CD14-positive monocyte (primary cell): Measurements from ENCODE around the gene DMAC2L. TPM values are rescaled to one million over a fixed set of nuclear protein-coding genes. Genes with fewer than 3 reads are reported as not detected.
A peak's percentile ranks its signal among the peaks of the same experiment; 100 is the strongest.

Experiments used
- DNase-seq, 3 donors: peaks; one replicate each; pipeline ENCODE4 v3.0.0-alpha.2; 2011 to 2022
- H2AFZ ChIP-seq: 2 replicates; pipeline ENCODE4 v1.6.0; 2012; ENCODE audit warnings: mild to moderate bottlenecking, low read depth, low read length, inconsistent platforms; ENCODE audit not compliant: insufficient read depth, poor library complexity, severe bottlenecking
- H3K27ac ChIP-seq, 2 donors: 1 replicate in 1 of 2; 2 replicates in 1 of 2; pipeline ENCODE4 v1.5.1; 2012 to 2013; ENCODE audit warnings: low read length in 2 of 2, control low read depth in 1 of 2, inconsistent platforms in 1 of 2, low read depth in 1 of 2, mild to moderate bottlenecking in 1 of 2
- H3K27me3 ChIP-seq, 2 donors: one replicate each; pipeline versions ENCODE4 v1.6.0 to v1.6.1; 2011 to 2013; ENCODE audit warnings: low read length in 2 of 2; ENCODE audit not compliant: control insufficient read depth in 2 of 2, insufficient read depth in 2 of 2
- H3K36me3 ChIP-seq, 2 donors: replicated peaks in 1 of 2; 1 replicate in 1 of 2; 2 replicates in 1 of 2; pipeline versions ENCODE4 v1.5.1 to v1.6.1; 2012 to 2013; ENCODE audit warnings: low read length in 2 of 2, control low read depth in 1 of 2, inconsistent platforms in 1 of 2, mild to moderate bottlenecking in 1 of 2; ENCODE audit not compliant: insufficient read depth in 2 of 2, control insufficient read depth in 1 of 2
- H3K4me1 ChIP-seq, 2 donors: 1 replicate in 1 of 2; 2 replicates in 1 of 2; pipeline versions ENCODE4 v1.5.1 to v1.6.1; 2012 to 2013; ENCODE audit warnings: low read length in 2 of 2, control low read depth in 1 of 2, inconsistent platforms in 1 of 2, mild to moderate bottlenecking in 1 of 2, moderate library complexity in 1 of 2; ENCODE audit not compliant: insufficient read depth in 2 of 2, control insufficient read depth in 1 of 2
- H3K4me2 ChIP-seq: replicated peaks from 2 replicates; pipeline ENCODE3; 2012; ENCODE audit warnings: low read length, moderate library complexity, mild to moderate bottlenecking; ENCODE audit not compliant: poor library complexity, severe bottlenecking; ENCODE audit errors: extremely low read depth
- H3K4me3 ChIP-seq, 3 experiments: fragments of 200-600 bp in 1 of 3; sonication (generic) in 1 of 3; replicated peaks in 1 of 3; 1 replicate in 2 of 3; 2 replicates in 1 of 3; pipeline ENCODE4 v1.5.1; 2011 to 2013; ENCODE audit warnings: low read length in 3 of 3, mild to moderate bottlenecking in 3 of 3, control low read depth in 2 of 3, low read depth in 2 of 3, inconsistent platforms in 1 of 3, moderate library complexity in 1 of 3
- H3K79me2 ChIP-seq: 2 replicates; pipeline ENCODE4 v1.6.0; 2012; ENCODE audit warnings: mild to moderate bottlenecking, control low read depth, inconsistent platforms, low read length, moderate library complexity; ENCODE audit not compliant: insufficient read depth
- H3K9ac ChIP-seq: 2 replicates; pipeline ENCODE4 v1.6.0; 2017; ENCODE audit warnings: low read length, mild to moderate bottlenecking; ENCODE audit not compliant: insufficient read depth, poor library complexity, severe bottlenecking
- H3K9me3 ChIP-seq, 2 donors: replicated peaks in 1 of 2; 1 replicate in 1 of 2; 2 replicates in 1 of 2; pipeline versions ENCODE4 v1.5.1 to v1.6.1; 2012 to 2013; ENCODE audit warnings: low read length in 2 of 2, control low read depth in 1 of 2; ENCODE audit not compliant: control insufficient read depth in 1 of 2, insufficient read depth in 1 of 2
- H4K20me1 ChIP-seq: 2 replicates; pipeline ENCODE4 v1.6.0; 2012; ENCODE audit warnings: mild to moderate bottlenecking, low read length, control low read depth, moderate library complexity; ENCODE audit not compliant: insufficient read depth
- H3K27ac Mint-ChIP-seq, 7 donors: one replicate each; pipeline ENCODE4 v1.8.0; 2020; ENCODE audit warnings: mild to moderate bottlenecking in 7 of 7, mixed read lengths in 7 of 7, moderate library complexity in 6 of 7, inconsistent platforms in 2 of 7
- H3K27me3 Mint-ChIP-seq, 3 donors: one replicate each; pipeline ENCODE4 v1.8.0; 2021 to 2022; ENCODE audit warnings: low read depth in 3 of 3, mild to moderate bottlenecking in 3 of 3, mixed read lengths in 3 of 3, moderate library complexity in 3 of 3, inconsistent platforms in 1 of 3
- H3K36me3 Mint-ChIP-seq, 2 donors: one replicate each; pipeline ENCODE4 v1.8.0; 2020; ENCODE audit warnings: mixed read lengths in 2 of 2, inconsistent platforms in 1 of 2, mild to moderate bottlenecking in 1 of 2
- H3K4me1 Mint-ChIP-seq: one replicate; pipeline ENCODE4 v1.8.0; 2020; ENCODE audit warnings: mild to moderate bottlenecking, mixed read lengths
- H3K4me3 Mint-ChIP-seq, 2 donors: one replicate each; pipeline ENCODE4 v1.8.0; 2020; ENCODE audit warnings: mild to moderate bottlenecking in 2 of 2, mixed read lengths in 2 of 2, moderate library complexity in 1 of 2
- H3K9me3 Mint-ChIP-seq, 7 donors: one replicate each; pipeline ENCODE4 v1.8.0; 2020 to 2022; ENCODE audit warnings: mixed read lengths in 7 of 7, mild to moderate bottlenecking in 6 of 7, moderate library complexity in 6 of 7, inconsistent platforms in 2 of 7
- WGBS: methylation state at CpG from one replicate; pipeline ENCODE4 v1.1.5; 2013; ENCODE audit warnings: missing lambda C conversion rate; ENCODE audit not compliant: insufficient coverage; 5-methylcytosine and 5-hydroxymethylcytosine counted together
- intact Hi-C, 2 donors: fragments of 100-400 bp; cut with micrococcal nuclease; formaldehyde crosslinking; loops; one replicate each; pipeline versions ENCODE4 v1.15.0 to v1.15.1; 2023
- polyA plus RNA-seq, 3 donors: library from polyadenylated mRNA; depleted of rRNA in 1 of 3; unstranded in 2 of 3; stranded (reverse) in 1 of 3; fragments of 300-500 nt in 2 of 3; fragments of >200 nt in 1 of 3; fragmentation: Illumina TruSeq in 2 of 3; gene quantifications; 1 replicate in 2 of 3; 2 replicates in 1 of 3; pipeline ENCODE4 v1.2.3, GENCODE V29; 2012 to 2021
- TF ChIP-seq, protein P1 (sequence below): fragments of 200-600 bp; IDR thresholded peaks from one replicate; pipeline ENCODE4 v1.8.0; 2022; ENCODE audit warnings: antibody characterized with exemption, mild to moderate bottlenecking

DMAC2L gene
- polyA plus RNA-seq, 3 donors, result 13.4 to 17.3 (median 16.4) TPM

- Histone ChIP-seq H3K9me3 (no peaks in the 10 kb centered on the region), H3K27ac (no peak overlapping the region), H3K4me2 (no peak overlapping the region), H3K79me2 (no peaks in the 10 kb centered on the region), H3K4me3 (no peak overlapping the region), H2AFZ (no peak overlapping the region), H3K9ac (no peak overlapping the region), H3K4me1 (no peaks in the 10 kb centered on the region), H3K36me3 (peaks cover 17 to 39% of the 10 kb centered on the region in 2 donors), H3K27me3 (no peaks in the 10 kb centered on the region), H4K20me1 (no peaks in the 10 kb centered on the region)
- intact Hi-C loops, result no loop called here
- H3K9me3 Mint-ChIP-seq, result no peaks in the 10 kb centered on the region
- no peak overlapping the region for H3K4me3 Mint-ChIP-seq
- H3K27me3 Mint-ChIP-seq, result no peaks in the 10 kb centered on the region
- TF ChIP-seq, protein P1, sequence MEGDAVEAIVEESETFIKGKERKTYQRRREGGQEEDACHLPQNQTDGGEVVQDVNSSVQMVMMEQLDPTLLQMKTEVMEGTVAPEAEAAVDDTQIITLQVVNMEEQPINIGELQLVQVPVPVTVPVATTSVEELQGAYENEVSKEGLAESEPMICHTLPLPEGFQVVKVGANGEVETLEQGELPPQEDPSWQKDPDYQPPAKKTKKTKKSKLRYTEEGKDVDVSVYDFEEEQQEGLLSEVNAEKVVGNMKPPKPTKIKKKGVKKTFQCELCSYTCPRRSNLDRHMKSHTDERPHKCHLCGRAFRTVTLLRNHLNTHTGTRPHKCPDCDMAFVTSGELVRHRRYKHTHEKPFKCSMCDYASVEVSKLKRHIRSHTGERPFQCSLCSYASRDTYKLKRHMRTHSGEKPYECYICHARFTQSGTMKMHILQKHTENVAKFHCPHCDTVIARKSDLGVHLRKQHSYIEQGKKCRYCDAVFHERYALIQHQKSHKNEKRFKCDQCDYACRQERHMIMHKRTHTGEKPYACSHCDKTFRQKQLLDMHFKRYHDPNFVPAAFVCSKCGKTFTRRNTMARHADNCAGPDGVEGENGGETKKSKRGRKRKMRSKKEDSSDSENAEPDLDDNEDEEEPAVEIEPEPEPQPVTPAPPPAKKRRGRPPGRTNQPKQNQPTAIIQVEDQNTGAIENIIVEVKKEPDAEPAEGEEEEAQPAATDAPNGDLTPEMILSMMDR, result no peak
- peak overlapping the region in 1 of 7 donors; percentile 60 for H3K27ac Mint-ChIP-seq
- WGBS, result 84% methylated on average over 6 of the region's 7 CpGs
- H3K4me1 Mint-ChIP-seq, result peaks cover 11% of the 10 kb centered on the region
- peaks cover 34 to 39% of the 10 kb centered on the region in 2 donors for H3K36me3 Mint-ChIP-seq
- no peak for DNase-seq
Observed at GRCh38 chr14:50335389-50335788, 23.3 kb downstream of the DMAC2L start.

DNA sequence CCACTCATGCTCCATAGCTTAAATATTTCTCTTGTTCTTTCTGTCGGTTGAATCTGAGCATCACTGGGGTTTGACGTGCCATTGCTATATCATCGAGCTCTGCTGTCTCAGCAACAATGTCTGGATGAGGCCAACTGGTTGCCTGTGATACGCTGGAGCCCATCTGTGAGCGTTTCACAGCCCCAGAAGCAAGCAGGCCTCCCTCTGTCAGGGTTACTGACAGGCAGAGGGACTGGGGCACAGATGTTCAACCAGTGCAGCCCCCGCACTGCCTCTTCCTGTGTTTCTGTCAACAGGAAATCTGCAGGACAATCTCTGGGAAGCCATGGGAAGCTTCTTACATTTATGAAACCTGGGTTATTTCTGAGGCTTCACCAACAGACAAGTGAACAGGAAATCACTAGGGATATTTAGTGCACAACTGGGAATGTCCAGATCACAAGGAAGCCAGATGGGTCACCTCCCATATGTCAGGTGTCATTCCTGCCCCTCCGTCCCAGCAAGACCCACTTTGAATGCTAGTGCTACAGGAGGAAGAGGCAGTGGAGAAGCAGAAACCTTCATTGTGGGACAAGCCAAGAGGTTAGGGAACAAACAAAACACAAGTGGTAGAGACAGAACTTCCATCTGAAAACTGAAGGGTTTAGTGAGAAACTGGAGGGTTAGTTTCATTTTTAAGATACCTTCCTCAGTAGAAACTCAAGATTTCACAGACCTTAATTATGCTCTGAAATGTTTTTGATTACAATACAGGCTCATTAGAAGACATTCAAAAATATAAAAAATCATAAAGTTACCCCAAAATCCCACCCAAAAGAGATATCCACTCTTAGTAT, 24.1 kb downstream of the DMAC2L start:
- peak overlapping the region in 1 of 2 donors; percentile 48 for H3K4me3 Mint-ChIP-seq
- H2AFZ ChIP-seq, result no peak overlapping the region
- H4K20me1 ChIP-seq, result no peaks in the 10 kb centered on the region
- no peak overlapping the region for H3K4me3 ChIP-seq
- no peak overlapping the region for H3K4me2 ChIP-seq
- peak overlapping the region in 2 of 7 donors; percentile 49 to 50 for H3K27ac Mint-ChIP-seq
- TF ChIP-seq, protein P1, result no peak
- intact Hi-C loops, result no loop called here
- H3K27me3 Mint-ChIP-seq, result no peaks in the 10 kb centered on the region
- H3K9me3 ChIP-seq, result no peaks in the 10 kb centered on the region
- no peaks in the 10 kb centered on the region for H3K79me2 ChIP-seq
- no peak overlapping the region for H3K9ac ChIP-seq
- H3K4me1 Mint-ChIP-seq, result peaks cover 11% of the 10 kb centered on the region
- WGBS, result 6% methylated on average over 6 of the region's 7 CpGs
- H3K4me1 ChIP-seq, result no peaks in the 10 kb centered on the region
- DNase-seq, result no peak
- H3K9me3 Mint-ChIP-seq, result no peaks in the 10 kb centered on the region
- peak overlapping the region in 1 of 2 donors; percentile 50 for H3K27ac ChIP-seq
- H3K36me3 Mint-ChIP-seq, result peaks cover 37 to 38% of the 10 kb centered on the region in 2 donors
- H3K36me3 ChIP-seq, result peaks cover 15 to 32% of the 10 kb centered on the region in 2 donors
- H3K27me3 ChIP-seq, result no peaks in the 10 kb centered on the region
